ENCODE results near the gene SELENOS. TPM values are rescaled to one million over a fixed set of nuclear protein-coding genes. Genes with fewer than 3 reads are reported as not detected.

Gene SELENOS
- total RNA-seq = 74.2 and 90.8 TPM in 2 replicates

GRCh38 chr15:101277038-101277822 is at the start of gene SELENOS:
Gene SELENOS, minus strand, starts transcription at chr15:101277485. Its CDS starts 68 bp downstream, at chr15:101277417.

GRCh38 chr15:101294731-101295606 is 17.7 kb upstream of the SELENOS start, which contains the start of gene SNRPA1:
Gene SNRPA1, minus strand, starts transcription at chr15:101295248. Its CDS starts 70 bp downstream, at chr15:101295178.

GRCh38 chr15:101251830-101252820 is 25.2 kb downstream of the SELENOS start, which contains the start of gene CHSY1:
Gene CHSY1, minus strand, starts transcription at chr15:101252048. Its CDS starts 592 bp downstream, at chr15:101251456.

Other genes starting within 250 kb of the SELENOS start
- gene CHSY1, start 25.4 kb downstream of the SELENOS start, total RNA-seq = 71.4 and 74.4 TPM in 2 replicates
- 13.6 and 15.7 TPM in 2 replicates for gene SNRPA1, start 17.8 kb upstream of the SELENOS start, total RNA-seq
- 0.19 and 0.66 TPM in 2 replicates for gene PCSK6, start 212.2 kb upstream of the SELENOS start, total RNA-seq